T-cell (primary cell): ENCODE data around the gene CASP10. TPM values are rescaled to one million over a fixed set of nuclear protein-coding genes. Genes with fewer than 3 reads are reported as not detected.

Experiments used
- ATAC-seq, 4 experiments: fragments of 200-7000 bp in 3 of 4; fragments of 150-1000 bp in 1 of 4; cut with Tn5 transposase; replicated peaks in 1 of 4; 1 replicate in 3 of 4; 2 replicates in 1 of 4; pipeline ENCODE4 v1.10.0; 2021; ENCODE audit warnings: moderate library complexity in 3 of 4, mild to moderate bottlenecking in 2 of 4, moderate number of reproducible peaks in 1 of 4
- CTCF ChIA-PET, 2 donors: fragments of 300-600 bp; sonication (Branson Sonifier 250); formaldehyde crosslinking; loops; one replicate each; lab custom pipeline; 2022; ENCODE audit warnings: antibody characterized with exemption in 2 of 2; lab: Charles Lee
- POLR2A ChIA-PET, 2 donors: fragments of 300-600 bp; sonication (Branson Sonifier 250); formaldehyde crosslinking; loops; one replicate each; lab custom pipeline; 2022; ENCODE audit warnings: antibody characterized with exemption in 2 of 2; lab: Charles Lee
- DNase-seq, 35 experiments: peaks; one replicate each; pipeline versions ENCODE4 v3.0.0 to v3.0.0-alpha.2; 2013 to 2023
- H3K27ac ChIP-seq: one replicate; pipeline ENCODE4 v1.5.1; 2013; ENCODE audit warnings: low read length
- H3K27me3 ChIP-seq, 2 experiments: replicated peaks in 1 of 2; 1 replicate in 1 of 2; 2 replicates in 1 of 2; pipeline versions ENCODE4 v1.6.1 to v1.7.0; 2013; ENCODE audit warnings: low read length in 1 of 2, mixed read lengths in 1 of 2; ENCODE audit not compliant: control insufficient read depth in 2 of 2, insufficient read depth in 2 of 2; ENCODE audit errors: extremely low read depth in 1 of 2
- H3K36me3 ChIP-seq, 2 donors: 1 replicate in 1 of 2; 2 replicates in 1 of 2; pipeline versions ENCODE4 v1.6.1 to v1.7.0; 2013; ENCODE audit warnings: low read length in 1 of 2; ENCODE audit not compliant: control insufficient read depth in 2 of 2, insufficient read depth in 1 of 2; ENCODE audit errors: extremely low read depth in 1 of 2
- H3K4me1 ChIP-seq, 2 experiments: 1 replicate in 1 of 2; 2 replicates in 1 of 2; pipeline versions ENCODE4 v1.6.1 to v1.7.0; 2013; ENCODE audit warnings: low read length in 2 of 2, mixed read lengths in 1 of 2; ENCODE audit not compliant: insufficient read depth in 2 of 2, control insufficient read depth in 1 of 2; ENCODE audit errors: extremely low read depth in 1 of 2
- H3K4me3 ChIP-seq, 2 donors: 1 replicate in 1 of 2; 2 replicates in 1 of 2; pipeline versions ENCODE4 v1.5.1 to v1.7.0; 2013; ENCODE audit warnings: mild to moderate bottlenecking in 2 of 2, low read length in 1 of 2, moderate library complexity in 1 of 2; ENCODE audit not compliant: control insufficient read depth in 1 of 2; ENCODE audit errors: extremely low read depth in 1 of 2
- H3K9me3 ChIP-seq: 2 replicates; pipeline ENCODE4 v1.7.0; 2013
- H3K27ac Mint-ChIP-seq, 2 donors: one replicate each; pipeline ENCODE4 v1.8.0; 2020 to 2021; ENCODE audit warnings: mild to moderate bottlenecking in 2 of 2, mixed read lengths in 2 of 2
- H3K27me3 Mint-ChIP-seq, 2 donors: one replicate each; pipeline ENCODE4 v1.8.0; 2021 to 2022; ENCODE audit warnings: mixed read lengths in 2 of 2
- H3K36me3 Mint-ChIP-seq: one replicate; pipeline ENCODE4 v1.8.0; 2021; ENCODE audit warnings: mixed read lengths
- H3K4me1 Mint-ChIP-seq, 3 donors: one replicate each; pipeline ENCODE4 v1.8.0; 2020 to 2022; ENCODE audit warnings: mixed read lengths in 3 of 3, mild to moderate bottlenecking in 1 of 3
- H3K4me3 Mint-ChIP-seq, 3 donors: one replicate each; pipeline ENCODE4 v1.8.0; 2020 to 2022; ENCODE audit warnings: mild to moderate bottlenecking in 3 of 3, mixed read lengths in 3 of 3, moderate library complexity in 3 of 3
- H3K9me3 Mint-ChIP-seq, 3 donors: one replicate each; pipeline ENCODE4 v1.8.0; 2020 to 2022; ENCODE audit warnings: mixed read lengths in 3 of 3
- WGBS: methylation state at CpG from one replicate; pipeline ENCODE4 v1.1.5; 2013; ENCODE audit warnings: missing lambda C conversion rate; ENCODE audit not compliant: insufficient coverage; 5-methylcytosine and 5-hydroxymethylcytosine counted together
- total RNA-seq, 35 experiments: library from RNA in 6 of 35; stranded (reverse) in 6 of 35; fragments of 120-200 nt in 1 of 35; gene quantifications; one replicate each; pipeline versions ENCODE4 v1.2.1 to v1.2.4 and lab custom pipeline; 2013 to 2026

CASP10 gene
- total RNA-seq, 5 donors from 2014 or later (not counting 1 experiment from before 2014, with no cell fraction given), result 23.3 to 46.4 (median 29.2) TPM

DNA sequence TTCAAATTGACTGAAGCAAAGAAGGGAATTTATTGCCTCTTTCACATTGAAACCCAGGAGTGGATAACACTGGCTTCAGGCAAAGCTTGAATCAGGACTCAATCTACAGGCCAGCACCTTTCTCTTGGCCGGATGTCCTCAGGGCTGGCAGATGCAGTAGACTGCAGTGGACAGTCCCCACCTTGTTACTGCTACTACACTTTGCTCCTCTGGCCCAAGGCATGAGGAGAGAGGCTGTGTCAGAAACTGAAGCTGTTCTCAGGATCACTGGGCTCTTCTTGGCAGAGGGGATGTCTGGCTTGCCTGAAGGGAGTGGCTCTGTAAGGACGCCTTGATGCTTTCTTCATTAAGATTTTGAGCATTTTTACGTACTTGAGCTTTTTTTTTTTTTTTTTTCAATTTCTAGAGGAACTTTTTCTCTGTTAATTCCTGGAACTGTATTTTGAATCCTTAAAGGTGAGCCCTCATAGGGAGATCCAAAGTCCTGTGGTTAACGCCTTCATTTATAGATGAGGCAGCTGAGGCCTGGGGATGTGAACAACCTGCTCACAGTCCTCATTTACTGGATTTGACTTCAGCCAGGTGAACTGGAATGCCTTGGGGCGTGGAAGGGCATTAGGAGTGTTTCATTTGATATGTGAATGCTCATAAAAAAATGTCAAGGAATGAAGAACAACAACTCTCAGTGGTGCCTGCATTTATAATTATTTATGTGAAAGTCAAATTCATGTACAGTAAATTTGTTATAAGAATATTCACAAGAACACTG is 36.6 kb downstream of the CASP10 start:
- peak overlapping the region; percentile 80 to 83 for H3K27ac Mint-ChIP-seq
- Histone ChIP-seq H3K27ac (no peak overlapping the region), H3K9me3 (no peaks in the 10 kb centered on the region), H3K4me3 (no peak overlapping the region), H3K36me3 (peaks cover 0 to 41% of the 10 kb centered on the region in 2 donors), H3K27me3 (no peaks in the 10 kb centered on the region), H3K4me1 (peaks cover 12 to 19% of the 10 kb centered on the region in 2 experiments)
- H3K4me3 Mint-ChIP-seq, result peak overlapping the region in 1 of 3 donors; percentile 36
- H3K9me3 Mint-ChIP-seq, result no peaks in the 10 kb centered on the region
- ATAC-seq (no peak), DNase-seq (no peak)
- peaks cover 43 to 57% (median 52%) of the 10 kb centered on the region in 3 donors for H3K4me1 Mint-ChIP-seq
- H3K27me3 Mint-ChIP-seq, result no peaks in the 10 kb centered on the region
- WGBS, result 100% methylated on average over 1 of the region's 5 CpGs
- POLR2A ChIA-PET, result interaction anchor here in 1 of 2 donors (0.5 to 0.6 kb wide), 3 partner anchors 19 to 1642 kb away, joined by 3 to 6 read pairs (median 4); no protein-coding TSS in a partner anchor
- CTCF ChIA-PET, result interaction anchor here (0.5 to 1.3 kb wide), 11 partner anchors 13 to 317 kb away, joined by 3 to 10 read pairs (median 4); no protein-coding TSS in a partner anchor
- H3K36me3 Mint-ChIP-seq, result peaks cover 37% of the 10 kb centered on the region

DNA sequence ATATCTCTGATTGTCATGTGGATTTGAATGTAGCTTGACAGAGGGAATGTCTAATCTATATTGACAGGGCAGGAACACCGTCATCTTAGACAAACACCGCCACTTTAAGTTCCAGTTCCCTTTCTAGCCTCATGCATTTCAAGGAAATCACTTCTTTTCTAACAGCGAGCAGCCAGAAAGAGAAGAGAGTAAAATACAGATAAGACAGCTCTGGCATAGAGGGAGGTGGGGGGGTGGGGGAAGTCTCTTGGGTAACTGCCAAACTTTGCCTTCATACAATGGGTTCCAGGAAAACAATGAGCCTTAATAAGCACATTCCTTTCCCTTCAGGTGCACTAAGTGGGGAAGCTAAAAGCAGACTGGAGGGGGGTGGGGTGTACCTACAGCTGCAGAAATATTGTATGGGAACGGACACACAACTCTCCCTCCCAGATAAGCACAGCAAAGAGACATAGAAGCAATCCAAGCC is 37.2 kb downstream of the CASP10 start:
- H3K36me3 Mint-ChIP-seq, result peaks cover 36% of the 10 kb centered on the region
- H3K9me3 ChIP-seq, result no peaks in the 10 kb centered on the region
- H3K4me1 Mint-ChIP-seq, result peaks cover 43 to 57% (median 53%) of the 10 kb centered on the region in 3 donors
- ChIA-PET POLR2A (interaction anchor here in 1 of 2 donors (0.6 kb wide), 1 partner anchor 610 kb away, joined by 4 read pairs; no protein-coding TSS in a partner anchor), CTCF (interaction anchor here (0.5 to 1.3 kb wide), 6 partner anchors 12 to 370 kb away, joined by 3 to 10 read pairs (median 4); no protein-coding TSS in a partner anchor)
- no peaks in the 10 kb centered on the region for H3K9me3 Mint-ChIP-seq
- no peaks in the 10 kb centered on the region for H3K27me3 Mint-ChIP-seq
- H3K36me3 ChIP-seq, result peaks cover 0 to 41% of the 10 kb centered on the region in 2 donors
- peaks cover 12 to 19% of the 10 kb centered on the region in 2 experiments for H3K4me1 ChIP-seq
- no peak overlapping the region for H3K27ac ChIP-seq
- DNase-seq (peak in 6 of 35 experiments; percentile 11 to 27 (median 18)), ATAC-seq (peak in 3 of 4 experiments; percentile 23 to 45 (median 29))
- no peak overlapping the region for H3K4me3 ChIP-seq
- H3K4me3 Mint-ChIP-seq, result peak overlapping the region in 1 of 3 donors; percentile 36
- H3K27ac Mint-ChIP-seq, result peak overlapping the region; percentile 80 to 83
- no peaks in the 10 kb centered on the region for H3K27me3 ChIP-seq
- no CpG with 5 or more reads among the region's 4 CpGs for WGBS

DNA sequence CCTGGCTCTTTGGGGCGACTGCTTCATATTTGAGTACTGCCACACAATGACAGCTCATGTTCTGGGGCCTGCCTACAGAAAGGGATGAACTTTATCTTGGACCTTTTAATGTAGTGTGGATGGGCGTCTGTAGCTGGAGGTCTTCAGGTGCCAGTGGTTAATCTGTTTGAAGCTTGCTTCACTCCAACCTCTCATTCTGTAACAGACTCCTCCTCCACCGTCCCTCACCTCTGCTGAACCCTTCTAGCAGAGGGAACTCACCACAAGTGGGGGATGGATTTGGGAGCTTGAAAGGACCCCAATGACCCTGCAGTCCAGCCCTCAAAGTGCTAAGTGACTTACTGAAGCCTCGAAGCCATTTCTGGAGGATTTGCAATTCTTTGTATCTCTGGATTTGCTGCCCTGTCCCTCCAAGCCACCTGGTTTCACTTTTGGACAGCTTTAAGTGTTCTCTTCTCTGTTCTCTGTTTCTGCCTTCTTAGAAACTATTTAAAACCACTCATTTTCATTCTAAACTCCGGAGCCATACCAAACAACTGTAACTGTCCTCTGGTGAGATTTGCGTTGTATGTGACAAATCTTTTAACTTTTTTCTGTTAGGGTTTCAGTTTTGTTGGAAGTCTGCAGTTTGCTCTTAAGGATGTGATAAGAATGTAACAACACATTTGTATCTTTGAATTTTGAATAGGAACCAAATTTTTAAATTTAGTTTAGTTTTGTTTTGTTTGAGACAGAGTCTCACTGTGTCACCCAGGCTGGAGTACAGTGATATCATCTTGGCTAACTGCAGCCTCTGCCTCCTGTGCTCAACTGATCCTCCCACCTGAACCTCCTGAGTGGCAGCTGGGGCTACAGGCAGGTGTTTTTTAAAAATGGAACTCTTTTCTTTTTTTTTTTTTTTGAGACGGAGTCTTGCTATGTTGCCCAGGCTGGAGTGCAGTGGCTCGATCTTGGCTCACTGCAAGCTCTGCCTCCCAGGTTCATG is 40.4 kb downstream of the CASP10 start:
- 20% methylated on average over 1 of the region's 8 CpGs for WGBS
- H3K27me3 Mint-ChIP-seq, result no peaks in the 10 kb centered on the region
- ATAC-seq (peak in 3 of 4 experiments; percentile 16 to 43 (median 18)), DNase-seq (no peak)
- peaks cover 44 to 58% (median 49%) of the 10 kb centered on the region in 3 donors for H3K4me1 Mint-ChIP-seq
- H3K4me3 ChIP-seq, result no peak overlapping the region
- no peaks in the 10 kb centered on the region for H3K9me3 Mint-ChIP-seq
- ChIA-PET POLR2A (interaction anchor here in 1 of 2 donors (0.7 kb wide), 1 partner anchor 10 kb away, joined by 4 read pairs; no protein-coding TSS in a partner anchor), CTCF (interaction anchor here (1.1 to 2.1 kb wide), 3 partner anchors 9 to 11 kb away, joined by 3 to 9 read pairs (median 5); no protein-coding TSS in a partner anchor)
- peak overlapping the region; percentile 38 to 56 (median 41) for H3K4me3 Mint-ChIP-seq
- peak overlapping the region; percentile 46 for H3K27ac ChIP-seq
- peaks cover 0 to 18% of the 10 kb centered on the region in 2 donors for H3K36me3 ChIP-seq
- H3K9me3 ChIP-seq, result no peaks in the 10 kb centered on the region
- peaks cover 12 to 19% of the 10 kb centered on the region in 2 experiments for H3K4me1 ChIP-seq
- H3K27me3 ChIP-seq, result no peaks in the 10 kb centered on the region
- H3K36me3 Mint-ChIP-seq, result peaks cover 19% of the 10 kb centered on the region
- H3K27ac Mint-ChIP-seq, result peak overlapping the region; percentile 90 to 94

- DNase-seq (no peak), ATAC-seq (no peak)
- Mint-ChIP-seq H3K4me3 (peak overlapping the region in 2 of 3 donors; percentile 35 to 58), H3K36me3 (peaks cover 2% of the 10 kb centered on the region), H3K27ac (peak overlapping the region; percentile 89 to 91), H3K4me1 (peaks cover 35 to 54% (median 42%) of the 10 kb centered on the region in 3 donors), H3K27me3 (no peaks in the 10 kb centered on the region), H3K9me3 (no peaks in the 10 kb centered on the region)
- Histone ChIP-seq H3K4me1 (peaks cover 20 to 21% of the 10 kb centered on the region in 2 experiments), H3K36me3 (no peaks in the 10 kb centered on the region), H3K27ac (peak overlapping the region; percentile 30), H3K4me3 (no peak overlapping the region), H3K9me3 (no peaks in the 10 kb centered on the region), H3K27me3 (no peaks in the 10 kb centered on the region)
- ChIA-PET POLR2A (no interaction called here), CTCF (no interaction called here)
- WGBS, result no CpG with 5 or more reads among the region's 3 CpGs
These were observed 45.5 kb downstream of the CASP10 start for GRCh38 chr2:201228271-201228911.

DNA sequence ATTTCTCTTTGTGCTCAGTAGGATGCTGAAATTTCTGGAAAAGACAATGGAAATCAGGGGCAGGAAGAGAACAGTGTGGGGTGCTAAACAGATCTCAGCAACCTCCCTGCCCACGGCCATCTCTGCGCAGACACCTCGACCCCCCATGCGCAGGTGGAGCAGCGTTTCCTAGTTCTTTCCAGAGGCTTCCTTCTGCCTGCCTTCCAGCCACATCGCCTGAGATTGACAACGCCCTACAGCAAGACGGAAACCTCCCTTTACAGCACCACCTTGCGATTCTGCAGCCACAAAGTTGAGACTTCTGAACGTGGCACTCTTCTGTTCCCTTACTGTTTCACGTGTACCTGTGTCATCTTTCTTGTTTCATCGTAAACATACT is 46.0 kb downstream of the CASP10 start:
- Histone ChIP-seq H3K27me3 (no peaks in the 10 kb centered on the region), H3K36me3 (no peaks in the 10 kb centered on the region), H3K4me3 (no peak overlapping the region), H3K27ac (peak overlapping the region; percentile 30), H3K9me3 (no peaks in the 10 kb centered on the region), H3K4me1 (peaks cover 21 to 23% of the 10 kb centered on the region in 2 experiments)
- peaks cover 2% of the 10 kb centered on the region for H3K36me3 Mint-ChIP-seq
- DNase-seq (peak in 1 of 35 experiments; percentile 31), ATAC-seq (no peak)
- WGBS, result 45% methylated on average over 8 of the region's 12 CpGs
- H3K27me3 Mint-ChIP-seq, result no peaks in the 10 kb centered on the region
- peaks cover 31 to 51% (median 38%) of the 10 kb centered on the region in 3 donors for H3K4me1 Mint-ChIP-seq
- no peaks in the 10 kb centered on the region for H3K9me3 Mint-ChIP-seq
- CTCF ChIA-PET, result no interaction called here
- peak overlapping the region in 2 of 3 donors; percentile 35 to 58 for H3K4me3 Mint-ChIP-seq
- H3K27ac Mint-ChIP-seq, result peak overlapping the region; percentile 89 to 91
- POLR2A ChIA-PET, result no interaction called here
